22Rv1 (cell line): ENCODE measurements around the gene CD74.

Source experiments
- ZFX ChIP-seq: fragments of 450-650 bp; IDR thresholded peaks from 2 replicates; pipeline ENCODE4 v1.6.1; 2017; ENCODE audit warnings: antibody characterized with exemption, borderline replicate concordance
- TF ChIP-seq, protein P1 (sequence below): fragments of 450-650 bp; IDR thresholded peaks from 2 replicates; pipeline ENCODE4 v1.5.1; 2017; ENCODE audit warnings: mild to moderate bottlenecking

DNA sequence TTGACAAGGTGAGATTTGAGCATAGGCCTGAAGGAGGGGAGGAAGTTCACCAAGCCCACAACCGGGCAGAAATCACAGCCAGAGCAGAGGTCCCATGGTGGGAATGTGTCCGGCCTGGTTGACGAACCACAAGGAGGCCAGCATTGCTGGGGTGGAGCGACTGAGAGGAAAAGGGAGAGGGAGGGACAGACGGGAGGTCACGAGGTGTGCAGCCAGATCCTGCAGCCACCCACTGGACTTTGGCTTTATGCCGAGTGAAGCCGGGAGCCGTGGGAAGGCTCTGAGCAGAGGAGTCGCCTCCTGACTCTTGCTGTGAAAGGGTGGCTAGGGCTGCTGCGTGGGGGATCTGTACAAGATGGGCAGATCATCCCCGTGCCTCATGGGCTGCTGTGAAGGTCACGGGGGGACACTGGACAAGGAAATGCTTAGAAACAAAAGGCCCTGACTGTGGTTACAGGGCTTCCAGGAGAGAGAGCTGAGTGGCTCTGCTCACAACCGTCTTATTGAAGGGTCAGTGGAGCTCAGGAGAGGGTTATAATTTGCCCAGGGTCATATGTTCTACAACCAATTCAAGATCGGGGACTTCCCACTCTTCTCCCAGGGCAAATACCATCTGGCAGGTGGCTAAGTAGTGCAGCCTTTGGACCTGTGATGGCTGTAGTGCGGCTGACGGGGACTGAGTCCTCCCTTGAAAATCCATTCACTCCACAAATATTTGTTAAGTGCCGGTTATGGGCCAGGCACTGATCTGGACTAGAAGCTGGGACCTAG is 15.6 kb upstream of the CD74 start:
- TF ChIP-seq, protein P1, sequence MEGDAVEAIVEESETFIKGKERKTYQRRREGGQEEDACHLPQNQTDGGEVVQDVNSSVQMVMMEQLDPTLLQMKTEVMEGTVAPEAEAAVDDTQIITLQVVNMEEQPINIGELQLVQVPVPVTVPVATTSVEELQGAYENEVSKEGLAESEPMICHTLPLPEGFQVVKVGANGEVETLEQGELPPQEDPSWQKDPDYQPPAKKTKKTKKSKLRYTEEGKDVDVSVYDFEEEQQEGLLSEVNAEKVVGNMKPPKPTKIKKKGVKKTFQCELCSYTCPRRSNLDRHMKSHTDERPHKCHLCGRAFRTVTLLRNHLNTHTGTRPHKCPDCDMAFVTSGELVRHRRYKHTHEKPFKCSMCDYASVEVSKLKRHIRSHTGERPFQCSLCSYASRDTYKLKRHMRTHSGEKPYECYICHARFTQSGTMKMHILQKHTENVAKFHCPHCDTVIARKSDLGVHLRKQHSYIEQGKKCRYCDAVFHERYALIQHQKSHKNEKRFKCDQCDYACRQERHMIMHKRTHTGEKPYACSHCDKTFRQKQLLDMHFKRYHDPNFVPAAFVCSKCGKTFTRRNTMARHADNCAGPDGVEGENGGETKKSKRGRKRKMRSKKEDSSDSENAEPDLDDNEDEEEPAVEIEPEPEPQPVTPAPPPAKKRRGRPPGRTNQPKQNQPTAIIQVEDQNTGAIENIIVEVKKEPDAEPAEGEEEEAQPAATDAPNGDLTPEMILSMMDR, result no peak
- TF ChIP-seq ZFX, result no peak
